GM19025 (cell line): Measurements from ENCODE around the gene ATP8A2.

Experiments
- ATAC-seq: cut with Tn5 transposase; IDR thresholded peaks from one replicate; pipeline ENCODE4 v1.9.1; 2021; ENCODE audit warnings: mild to moderate bottlenecking, low read depth, moderate library complexity; ENCODE audit not compliant: unreplicated experiment

Gene ATP8A2

DNA sequence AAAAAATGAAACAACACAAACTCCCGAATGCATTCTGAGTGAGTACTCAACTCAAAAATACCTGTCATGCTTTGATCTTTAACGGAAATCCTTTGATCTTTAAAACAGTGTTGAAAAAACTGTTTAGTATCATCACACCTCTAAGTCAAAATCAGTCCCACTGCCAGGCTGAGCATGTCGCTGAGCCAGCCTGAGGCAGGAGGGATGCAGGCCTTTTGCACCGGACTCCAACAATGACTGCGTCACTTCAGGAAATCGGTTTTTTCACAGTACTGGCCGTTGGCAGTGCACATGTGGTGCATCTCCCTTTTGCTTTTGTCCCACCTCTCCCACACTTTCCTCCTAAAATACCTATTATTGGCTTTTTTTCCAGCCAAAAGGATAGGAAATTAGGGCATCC, 601.8 kb downstream of the ATP8A2 start:
- no peak for ATAC-seq

DNA sequence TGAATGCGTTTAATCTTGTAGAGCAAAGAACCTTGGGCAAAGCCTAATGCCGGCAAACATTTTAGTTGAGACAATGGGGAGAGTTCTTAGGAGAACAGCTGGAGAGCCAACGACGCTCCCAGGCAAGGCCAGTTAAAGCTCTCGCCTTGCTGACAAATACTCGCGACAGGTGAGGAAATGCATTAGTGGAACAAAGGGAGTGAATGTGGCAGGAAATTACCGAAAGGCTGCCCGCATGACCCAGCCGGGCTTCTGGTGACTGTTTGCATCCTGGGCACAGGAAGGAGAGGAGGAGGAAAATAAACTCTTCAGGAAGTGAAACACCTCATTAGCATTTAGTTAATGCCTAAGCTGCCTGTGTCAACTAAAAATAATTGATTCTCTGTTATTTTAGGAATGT, 605.4 kb downstream of the ATP8A2 start:
- ATAC-seq, result no peak

DNA sequence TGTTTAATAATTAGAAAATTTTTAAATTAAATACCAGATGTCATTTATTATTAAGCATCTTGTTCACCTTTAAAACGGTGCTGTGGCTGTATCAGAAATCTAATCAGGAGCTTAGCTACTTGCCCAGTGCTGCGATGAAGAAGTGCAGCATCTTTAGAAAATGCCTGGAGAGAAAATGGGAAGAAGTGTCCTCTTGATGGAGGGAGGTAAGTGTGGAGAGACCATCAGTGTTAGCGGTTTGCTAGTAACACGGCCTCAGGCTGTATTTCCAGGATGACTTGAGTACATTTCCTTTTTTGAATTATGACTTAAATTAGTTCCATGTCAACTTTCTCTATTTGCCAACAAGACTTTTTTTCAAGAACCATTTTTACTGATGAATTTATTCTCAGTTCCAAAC, 605.9 kb downstream of the ATP8A2 start:
- ATAC-seq, result no peak

DNA sequence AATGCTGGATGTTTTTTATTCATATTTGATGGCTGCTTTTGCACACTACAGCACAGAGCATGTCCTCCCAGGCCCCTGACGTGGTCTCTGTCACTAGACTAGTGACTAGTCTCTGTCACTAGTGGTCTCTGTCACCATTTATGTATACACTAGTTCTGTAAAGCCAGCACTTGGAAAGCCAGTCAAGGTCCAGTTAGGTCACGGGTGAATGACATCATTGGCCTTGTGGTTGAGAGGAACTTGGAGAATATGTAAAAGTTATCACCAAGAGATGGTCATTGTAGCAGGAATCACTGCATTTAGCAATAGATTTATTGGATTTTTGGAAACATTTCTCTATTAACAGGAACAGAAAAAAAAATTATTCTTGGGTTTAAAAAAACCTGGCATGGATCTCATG, 607.2 kb downstream of the ATP8A2 start:
- no peak for ATAC-seq

DNA sequence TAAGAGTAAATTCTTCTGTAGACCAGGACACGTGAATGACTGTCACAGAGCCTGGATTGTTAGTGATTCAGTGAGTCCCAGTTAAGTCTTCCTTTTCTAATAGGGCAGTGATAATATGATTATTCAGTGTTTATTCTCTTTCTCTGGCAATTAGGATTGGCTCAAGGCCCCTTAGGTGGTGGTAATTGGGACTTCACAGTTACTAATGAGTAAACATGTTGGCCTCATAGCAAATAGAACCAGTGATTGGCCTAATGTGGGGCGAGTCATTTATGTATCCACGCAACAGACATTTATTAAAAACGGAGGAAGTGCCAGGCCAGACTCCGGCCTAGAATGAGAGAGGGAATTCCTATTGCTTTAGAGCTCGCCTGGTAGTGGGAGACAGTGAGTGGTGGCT, 607.6 kb downstream of the ATP8A2 start:
- ATAC-seq, result no peak

DNA sequence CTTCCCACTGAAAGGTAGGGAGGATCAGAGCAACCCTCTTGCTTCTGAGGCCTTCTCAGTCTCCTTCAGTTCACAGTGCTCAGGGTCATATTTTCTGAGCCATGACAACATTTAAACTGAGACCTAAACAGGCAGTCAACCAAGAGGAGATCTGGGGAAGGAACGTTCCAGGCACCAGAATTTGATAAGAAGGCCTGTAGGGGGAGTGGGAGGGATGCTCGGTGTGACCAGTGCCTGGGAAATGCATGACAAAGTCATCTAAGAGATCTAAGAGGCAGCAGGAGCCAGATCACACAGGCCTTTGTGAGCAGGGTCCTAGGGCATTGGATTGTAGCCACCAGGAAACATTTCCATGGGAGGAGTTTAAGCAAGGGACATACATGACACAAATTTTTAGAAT, 608.5 kb downstream of the ATP8A2 start:
- ATAC-seq, result no peak

DNA sequence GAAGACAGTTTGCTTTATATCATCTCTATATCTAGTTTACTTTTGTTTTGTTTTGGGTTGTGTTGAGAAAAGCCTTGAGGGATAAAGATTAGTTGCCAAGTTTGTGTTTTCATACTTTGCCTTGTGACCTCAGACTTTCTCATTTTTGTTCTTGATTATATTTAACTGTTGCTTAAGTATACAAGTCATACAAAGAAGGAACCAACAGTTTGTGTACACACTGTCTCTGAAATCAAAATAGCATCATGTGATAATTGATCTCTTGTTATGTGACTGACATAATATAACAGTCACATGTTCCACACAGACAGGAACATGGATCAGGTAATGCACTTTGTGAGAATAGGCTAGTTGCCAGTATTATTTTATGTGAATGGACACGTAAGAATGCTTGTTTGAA, 609.3 kb downstream of the ATP8A2 start:
- ATAC-seq, result no peak

DNA sequence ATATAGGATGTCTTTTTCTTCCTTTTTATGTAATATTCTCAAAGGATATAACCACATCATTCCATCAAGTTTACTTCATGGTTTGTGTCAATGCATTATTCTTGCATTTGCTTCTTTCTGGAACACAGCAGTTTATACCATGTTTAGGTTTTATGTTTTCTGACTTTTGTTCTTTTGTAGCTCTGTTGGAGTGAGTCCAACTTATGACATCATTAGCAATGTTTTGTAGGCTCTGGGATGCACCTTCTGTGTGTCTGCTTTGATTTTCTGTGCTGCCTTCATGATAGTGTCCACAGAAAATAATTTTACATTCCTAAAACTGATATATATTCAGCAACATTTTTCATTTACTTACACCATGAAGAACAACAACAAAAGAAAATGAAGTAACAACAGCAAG, 611.1 kb downstream of the ATP8A2 start:
- ATAC-seq, result no peak

DNA sequence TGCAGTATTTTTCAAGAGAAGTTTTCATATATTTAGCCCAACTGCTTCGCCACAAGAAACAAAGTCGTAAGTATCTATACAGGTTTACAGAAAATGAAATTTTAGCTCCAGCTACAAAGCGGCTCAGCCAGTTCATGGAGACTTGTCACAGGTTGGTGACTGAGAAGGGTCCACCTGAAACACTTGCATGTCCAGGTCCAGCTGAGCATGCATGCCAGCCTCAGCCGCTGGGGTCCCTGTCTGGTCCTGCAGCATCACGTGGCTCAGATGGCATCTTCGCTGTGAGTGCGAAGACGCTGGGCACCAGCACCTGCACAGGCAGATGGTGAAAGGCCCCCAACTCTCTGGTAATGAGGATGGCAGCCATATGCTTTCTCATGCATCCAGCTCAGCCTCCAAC, 616.2 kb downstream of the ATP8A2 start:
- ATAC-seq, result no peak

DNA sequence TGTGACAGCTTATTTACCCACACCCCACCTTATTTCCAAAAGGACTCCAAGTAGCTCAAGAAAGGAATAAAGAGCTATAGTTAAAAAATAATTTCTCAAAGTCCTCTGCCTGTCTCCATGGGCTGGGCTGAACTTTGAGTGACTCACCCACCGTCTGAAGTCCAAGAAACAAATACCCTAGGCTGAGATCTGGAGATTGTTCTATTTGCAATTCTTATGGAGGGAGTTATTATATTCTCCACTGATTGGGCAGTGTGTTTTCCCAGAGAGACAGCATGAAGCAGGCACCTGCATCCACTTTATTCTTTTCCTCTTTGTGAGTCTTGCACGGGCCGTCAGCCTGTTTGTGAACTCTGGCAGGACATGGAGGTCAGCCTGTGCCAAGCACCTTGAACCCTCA, 616.9 kb downstream of the ATP8A2 start:
- ATAC-seq, result no peak

DNA sequence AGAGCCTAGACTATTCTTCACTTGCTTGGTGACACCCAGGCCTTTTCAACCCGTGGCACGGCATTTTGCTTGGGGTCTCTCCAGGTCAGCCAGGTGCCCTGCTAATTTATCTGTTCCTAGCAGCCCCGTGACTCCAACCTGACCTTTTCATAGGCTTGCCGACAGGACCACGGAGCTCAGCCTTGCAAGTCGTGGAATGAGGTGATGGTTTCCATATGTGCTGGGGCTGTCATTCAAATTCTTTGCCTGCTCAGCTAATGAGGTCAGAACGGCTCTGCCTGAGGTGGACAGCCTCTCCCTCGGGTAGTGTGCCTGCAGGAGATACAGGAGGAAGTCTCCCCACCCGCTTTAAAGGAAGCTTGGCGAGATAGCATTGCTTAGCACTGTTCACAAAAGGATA, 619.0 kb downstream of the ATP8A2 start:
- no peak for ATAC-seq

DNA sequence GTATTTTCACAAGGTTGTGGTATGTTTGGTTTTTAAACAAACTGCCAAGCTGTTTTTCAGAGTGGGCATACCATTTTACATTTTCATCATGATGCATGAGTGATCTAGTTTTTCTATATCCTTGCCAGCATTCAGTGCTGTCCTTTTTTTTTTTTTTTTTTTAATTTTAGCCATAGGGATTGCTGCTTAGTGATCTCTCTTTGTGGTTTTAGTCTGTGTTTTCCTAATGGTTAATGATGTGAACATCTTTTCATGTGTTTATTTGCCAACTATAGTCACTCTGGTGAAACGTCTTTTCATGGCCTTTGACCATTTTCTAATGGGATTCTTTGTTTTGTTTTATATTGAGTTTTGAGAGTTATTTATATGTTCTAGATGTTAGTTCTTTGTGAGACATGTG, 620.3 kb downstream of the ATP8A2 start:
- ATAC-seq, result no peak

DNA sequence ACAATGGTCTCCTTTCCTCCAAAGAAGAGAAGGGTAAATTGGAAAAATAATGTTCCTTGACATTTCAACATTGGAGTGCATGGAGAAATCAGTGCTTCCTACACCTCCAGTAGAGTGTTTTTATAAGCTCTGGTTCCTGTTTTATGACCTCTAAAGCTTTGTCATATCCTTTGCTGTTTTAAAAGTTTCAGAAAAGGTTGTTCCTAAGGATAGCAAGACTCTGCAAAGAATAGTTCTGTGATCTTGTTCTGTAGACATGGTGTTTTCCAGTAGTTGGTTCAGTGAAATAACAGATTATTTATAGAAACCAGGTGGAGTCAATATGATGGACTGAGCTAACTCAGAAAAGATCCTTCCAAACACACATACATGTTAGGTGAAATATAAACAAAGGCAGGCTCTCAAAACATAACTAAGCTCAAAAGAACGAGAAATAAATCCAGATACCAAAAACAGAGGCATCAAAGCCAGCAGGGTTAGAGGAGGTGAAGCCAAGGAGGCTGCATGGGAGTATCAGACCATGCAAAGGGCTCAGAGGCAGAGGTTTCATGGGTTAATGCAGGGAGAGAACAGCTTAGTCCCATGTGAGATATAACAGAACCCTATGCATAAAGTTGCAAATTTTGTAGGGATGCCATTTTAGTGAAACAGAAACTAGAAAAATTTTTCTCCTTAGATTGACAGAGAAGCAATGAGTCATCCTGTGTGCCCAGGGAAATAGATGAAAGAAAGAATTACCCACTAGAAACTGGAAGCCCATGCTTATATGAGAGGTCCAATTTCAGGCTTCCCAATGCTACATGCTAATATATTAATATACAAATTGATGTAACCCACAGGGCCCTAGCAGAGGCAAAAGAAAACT, 635.7 kb downstream of the ATP8A2 start:
- no peak for ATAC-seq

DNA sequence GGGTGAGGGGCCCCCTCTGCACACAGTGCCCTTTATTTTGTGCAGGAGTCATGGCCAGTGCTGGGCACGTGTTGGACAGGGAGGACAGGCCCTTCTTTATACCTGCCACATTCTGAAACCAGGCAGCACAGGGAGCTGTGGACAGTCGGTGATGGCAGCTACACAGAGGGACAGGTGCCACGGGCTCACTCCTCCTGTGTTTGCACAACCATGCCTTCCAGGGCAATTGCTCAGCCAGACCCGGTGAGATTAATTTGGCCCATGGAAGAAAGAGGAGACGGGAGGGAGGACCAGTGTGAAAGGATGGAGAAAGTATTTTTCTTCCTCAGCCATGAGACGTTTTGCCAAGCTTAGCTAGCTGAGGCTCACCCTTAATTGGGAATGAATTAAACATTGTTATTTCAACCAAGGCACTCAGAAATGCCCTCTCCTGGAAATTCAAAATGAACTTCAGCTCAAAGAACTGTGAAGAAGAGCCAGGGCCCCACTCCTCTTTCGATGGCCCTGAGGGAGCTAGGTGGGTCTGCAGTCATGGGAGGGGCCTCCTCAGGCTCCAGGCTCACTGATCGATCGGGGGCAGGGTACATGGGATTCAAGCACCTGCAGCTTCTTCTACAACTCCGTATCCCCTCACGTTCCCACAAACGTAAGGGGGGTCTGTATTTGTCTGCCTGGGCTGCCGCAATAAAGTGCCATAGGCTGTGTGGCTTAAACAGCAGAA, 638.9 kb downstream of the ATP8A2 start:
- no peak for ATAC-seq

DNA sequence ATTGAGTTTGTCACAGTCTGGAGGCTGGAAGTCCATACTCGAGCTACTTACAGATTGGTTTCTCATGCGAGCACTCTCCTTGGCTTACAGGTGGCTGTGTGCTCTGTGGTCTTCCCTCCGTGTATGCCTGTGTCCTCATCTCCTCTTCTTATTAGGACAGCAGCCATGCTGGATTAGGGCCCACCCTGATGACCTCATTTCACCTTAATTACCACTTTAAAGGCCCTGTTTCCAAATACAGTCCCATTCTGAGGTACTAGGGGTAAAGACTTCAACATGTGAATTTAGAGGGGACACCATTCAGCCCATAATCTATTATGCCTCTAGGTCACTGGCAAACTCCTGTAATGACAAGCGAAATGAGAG, 639.4 kb downstream of the ATP8A2 start:
- ATAC-seq, result no peak

DNA sequence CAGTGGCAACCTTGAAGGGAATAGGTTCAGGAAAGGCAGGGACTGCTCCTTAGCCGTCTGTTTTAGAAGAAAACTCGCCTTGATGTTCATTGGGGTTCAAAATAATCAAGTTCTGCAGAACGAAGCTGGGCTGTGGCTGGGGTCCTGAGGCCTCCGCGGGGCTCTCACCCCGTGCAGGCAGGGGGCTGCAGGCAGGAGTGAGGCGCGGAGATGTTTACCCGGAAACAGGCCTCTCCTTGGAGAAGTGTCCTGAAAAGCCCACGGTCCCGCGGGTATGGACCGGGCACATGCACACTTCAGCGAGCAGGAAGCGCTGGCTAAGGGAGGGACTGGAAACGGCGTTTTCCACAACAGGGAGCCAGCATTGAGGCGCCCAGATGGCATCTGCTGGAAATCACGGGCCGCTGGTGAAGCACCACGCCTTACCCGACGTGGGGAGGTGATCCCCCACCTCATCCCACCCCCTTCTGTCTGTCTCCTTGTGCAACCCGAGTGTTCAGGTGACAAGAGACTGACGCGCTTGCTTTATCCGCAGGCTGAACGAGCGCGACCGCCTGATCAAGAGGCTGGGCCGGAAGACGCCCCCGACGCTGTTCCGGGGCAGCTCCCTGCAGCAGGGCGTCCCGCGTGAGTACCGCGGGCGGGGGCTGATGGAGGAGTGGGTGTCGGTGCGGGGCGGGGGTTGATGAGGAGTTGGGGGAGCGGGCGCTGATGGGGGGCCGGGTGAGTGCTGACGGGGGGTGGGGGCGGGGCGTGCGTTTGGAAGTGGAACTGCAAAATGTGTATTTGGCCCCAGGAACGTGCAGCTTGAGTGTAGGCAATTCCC, 640.4 kb downstream of the ATP8A2 start:
- no peak for ATAC-seq

DNA sequence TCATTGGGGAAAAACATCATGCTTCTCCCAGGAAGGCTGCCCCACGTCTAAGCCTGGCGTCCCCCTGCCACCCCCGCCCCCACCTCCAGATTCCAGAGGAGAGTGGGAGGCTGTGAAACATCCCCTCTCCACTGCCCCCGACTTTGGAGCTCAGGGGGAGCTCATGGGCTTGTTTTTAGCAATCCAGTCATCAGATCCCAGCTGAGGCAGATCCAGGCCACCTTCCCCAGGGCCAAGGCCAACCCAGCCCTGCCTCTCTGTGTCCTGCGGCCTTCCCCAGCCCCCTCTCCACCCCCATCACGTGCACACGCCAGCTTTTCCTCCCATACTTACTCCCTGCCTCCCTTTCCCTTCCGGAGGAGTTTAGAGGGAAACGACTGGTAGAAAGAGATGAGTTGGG, 641.2 kb downstream of the ATP8A2 start:
- ATAC-seq, result no peak

DNA sequence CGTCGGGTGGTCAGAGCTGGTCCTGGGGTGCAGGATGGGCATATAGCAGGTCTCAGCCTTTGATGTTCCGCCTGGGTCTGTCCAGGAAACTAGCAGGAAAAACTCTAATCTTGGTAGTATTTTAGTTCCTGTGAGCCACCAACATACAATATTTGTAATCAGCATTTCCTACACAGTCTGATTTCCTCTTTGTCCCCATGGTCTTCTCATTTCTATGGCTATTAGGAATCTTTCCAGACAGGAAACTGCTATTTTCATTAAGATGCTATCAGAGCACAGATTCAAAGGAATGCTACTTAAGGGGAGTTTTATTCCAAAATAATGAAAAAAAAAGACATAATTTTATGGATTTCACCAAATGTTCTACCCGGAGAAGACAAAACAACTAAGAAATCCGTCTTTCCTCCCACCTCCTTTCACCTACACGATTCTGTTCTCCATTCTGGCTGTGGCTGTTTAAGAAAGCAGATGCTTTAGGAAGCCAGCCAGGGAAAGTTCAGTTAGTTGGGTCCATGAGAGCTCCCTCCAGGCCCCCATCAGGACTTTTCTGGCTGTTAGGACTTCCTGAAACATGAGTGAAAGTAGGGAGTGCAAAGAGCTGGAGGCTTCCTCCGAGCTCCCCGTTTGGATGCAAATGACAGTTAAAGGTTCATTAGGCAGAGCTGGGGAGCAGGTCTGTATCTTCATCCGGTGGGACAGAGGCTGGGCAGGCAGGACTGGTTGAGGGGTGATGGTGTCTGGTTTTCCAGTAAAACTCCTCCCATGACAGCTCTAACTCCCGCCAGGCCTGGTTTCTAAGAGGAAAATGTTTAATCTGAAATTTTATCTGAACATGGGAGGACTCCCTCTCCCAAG, 643.7 kb downstream of the ATP8A2 start:
- no peak for ATAC-seq

DNA sequence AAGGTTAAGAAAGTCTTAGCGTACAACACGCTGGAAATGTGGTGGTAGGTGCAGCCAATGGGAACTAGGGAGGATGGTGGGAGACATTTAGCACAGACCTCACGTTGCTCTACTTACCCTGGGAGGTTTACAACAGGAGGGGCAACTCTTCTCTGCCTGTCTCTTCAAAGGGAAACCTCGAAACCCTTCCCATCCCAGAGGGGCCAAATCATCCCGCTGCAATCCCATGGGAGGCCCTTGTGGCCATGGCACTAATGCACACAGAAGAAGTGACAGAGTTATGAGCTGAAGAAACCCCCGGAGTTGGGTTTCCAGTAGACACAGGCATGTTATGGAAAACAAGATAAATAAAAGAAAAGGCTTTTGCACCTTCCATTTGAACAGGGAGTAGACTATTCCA, 644.4 kb downstream of the ATP8A2 start:
- ATAC-seq, result no peak

DNA sequence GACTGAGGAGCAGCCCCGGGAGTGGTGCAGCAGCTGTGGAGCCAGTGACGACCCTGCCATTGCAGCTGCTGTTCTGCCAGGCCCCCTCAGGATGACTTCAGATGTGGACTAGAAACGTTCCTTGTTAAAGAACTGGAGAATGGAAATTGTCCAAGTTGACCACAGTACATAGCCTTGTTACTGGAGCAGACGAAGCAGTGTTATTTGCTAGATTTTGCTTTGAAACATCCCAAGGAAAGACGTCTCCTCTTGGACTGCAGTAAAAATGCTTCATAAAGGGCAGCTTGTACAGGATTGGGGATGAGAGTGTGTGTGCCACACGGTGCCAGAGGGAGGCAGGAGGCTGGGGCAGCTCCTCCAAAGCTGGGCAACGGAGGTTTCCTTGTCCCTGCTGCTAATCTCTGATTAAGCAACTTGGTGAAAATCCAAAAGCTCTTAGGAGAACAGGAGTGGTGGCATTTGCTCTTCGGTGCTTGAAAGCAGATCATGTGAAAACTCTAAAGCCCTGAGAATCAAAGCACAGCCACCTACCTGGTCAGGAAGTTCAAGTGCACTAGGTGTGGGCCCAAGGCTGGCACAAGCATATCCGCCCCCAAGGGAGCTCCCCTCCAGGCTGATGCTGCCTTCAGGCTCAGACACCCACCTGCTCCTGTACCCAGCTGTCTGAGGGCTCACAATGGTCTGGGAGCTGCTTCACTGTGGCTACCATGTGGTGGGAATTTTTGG, 645.6 kb downstream of the ATP8A2 start:
- ATAC-seq, result no peak
